Thoracic aorta (tissue), 2 donors: Measurements from ENCODE around the gene LIPA. TPM values are rescaled to one million over a fixed set of nuclear protein-coding genes. Genes with fewer than 3 reads are reported as not detected.

Experiments used
- ATAC-seq: fragments of 150-250 bp; one replicate; pipeline ENCODE4 v1.8.0; 2017; ENCODE audit warnings: low read depth; ENCODE audit not compliant: insufficient number of reproducible peaks, low FRiP score
- DNase-seq: peaks from one replicate; pipeline ENCODE4 v3.0.0-alpha.2; 2020; ENCODE audit warnings: low spot score
- H3K27ac ChIP-seq, 2 donors: fragments of 200-600 bp; sonication (generic); 1 replicate in 1 of 2; 2 replicates in 1 of 2; pipeline ENCODE4 v1.5.1; 2016; ENCODE audit warnings: mild to moderate bottlenecking in 2 of 2, moderate library complexity in 2 of 2
- H3K27me3 ChIP-seq: fragments of 200-600 bp; sonication (generic); replicated peaks from 2 replicates; pipeline ENCODE4 v1.6.0; 2016; ENCODE audit warnings: mild to moderate bottlenecking; ENCODE audit not compliant: insufficient read depth
- H3K36me3 ChIP-seq: fragments of 200-600 bp; sonication (generic); one replicate; pipeline ENCODE4 v1.5.1; 2016
- H3K4me1 ChIP-seq, 2 donors: fragments of 200-600 bp; sonication (generic); 1 replicate in 1 of 2; 2 replicates in 1 of 2; pipeline versions ENCODE4 v1.5.1 to v1.6.0; 2016; ENCODE audit warnings: low read depth in 2 of 2, mild to moderate bottlenecking in 1 of 2; ENCODE audit not compliant: control insufficient read depth in 1 of 2
- H3K4me3 ChIP-seq: fragments of 200-600 bp; sonication (generic); 2 replicates; pipeline ENCODE4 v1.5.1; 2016; ENCODE audit warnings: mild to moderate bottlenecking
- H3K9me3 ChIP-seq: fragments of 200-600 bp; sonication (generic); 2 replicates; pipeline ENCODE4 v1.5.1; 2016
- total RNA-seq, 2 donors: library from RNA; depleted of rRNA; stranded (reverse); fragments of >200 nt; gene quantifications; one replicate each; pipeline versions ENCODE4 v1.1.0 to v1.2.3, GENCODE V29; 2016
- TF ChIP-seq, protein P1 (sequence below): fragments of 200-600 bp; sonication (generic); IDR thresholded peaks from one replicate; pipeline ENCODE4 v1.5.1; 2019; ENCODE audit warnings: antibody characterized with exemption

LIPA gene
- total RNA-seq, 2 donors from 2014 or later, result 39.7 to 44.2 TPM

DNA sequence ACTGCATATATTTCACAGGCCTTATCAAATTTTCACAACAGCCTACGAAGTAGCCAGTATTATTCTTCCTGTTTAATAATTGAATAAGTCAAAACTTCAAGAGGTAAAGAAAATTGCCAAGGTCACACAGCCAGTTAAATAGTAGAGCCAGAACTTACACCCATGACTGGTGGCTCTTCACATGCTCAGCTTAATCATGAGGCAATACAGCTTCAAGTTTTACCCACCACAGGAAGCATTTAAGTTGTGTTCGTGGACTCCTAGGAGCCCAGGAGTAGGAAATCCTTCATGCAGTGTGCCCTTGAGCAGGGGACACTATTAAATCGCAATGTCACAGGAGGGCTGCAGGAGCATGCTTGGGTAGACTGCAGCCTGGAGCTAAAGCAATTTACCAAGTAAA is 11.1 kb downstream of the LIPA start:
- ATAC-seq, result no peak
- Histone ChIP-seq H3K27ac (no peak overlapping the region), H3K27me3 (no peaks in the 10 kb centered on the region), H3K9me3 (no peaks in the 10 kb centered on the region), H3K4me3 (no peak overlapping the region), H3K36me3 (no peaks in the 10 kb centered on the region), H3K4me1 (no peaks in the 10 kb centered on the region)
- DNase-seq, result no peak
- TF ChIP-seq, protein P1, sequence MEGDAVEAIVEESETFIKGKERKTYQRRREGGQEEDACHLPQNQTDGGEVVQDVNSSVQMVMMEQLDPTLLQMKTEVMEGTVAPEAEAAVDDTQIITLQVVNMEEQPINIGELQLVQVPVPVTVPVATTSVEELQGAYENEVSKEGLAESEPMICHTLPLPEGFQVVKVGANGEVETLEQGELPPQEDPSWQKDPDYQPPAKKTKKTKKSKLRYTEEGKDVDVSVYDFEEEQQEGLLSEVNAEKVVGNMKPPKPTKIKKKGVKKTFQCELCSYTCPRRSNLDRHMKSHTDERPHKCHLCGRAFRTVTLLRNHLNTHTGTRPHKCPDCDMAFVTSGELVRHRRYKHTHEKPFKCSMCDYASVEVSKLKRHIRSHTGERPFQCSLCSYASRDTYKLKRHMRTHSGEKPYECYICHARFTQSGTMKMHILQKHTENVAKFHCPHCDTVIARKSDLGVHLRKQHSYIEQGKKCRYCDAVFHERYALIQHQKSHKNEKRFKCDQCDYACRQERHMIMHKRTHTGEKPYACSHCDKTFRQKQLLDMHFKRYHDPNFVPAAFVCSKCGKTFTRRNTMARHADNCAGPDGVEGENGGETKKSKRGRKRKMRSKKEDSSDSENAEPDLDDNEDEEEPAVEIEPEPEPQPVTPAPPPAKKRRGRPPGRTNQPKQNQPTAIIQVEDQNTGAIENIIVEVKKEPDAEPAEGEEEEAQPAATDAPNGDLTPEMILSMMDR, result no peak

DNA sequence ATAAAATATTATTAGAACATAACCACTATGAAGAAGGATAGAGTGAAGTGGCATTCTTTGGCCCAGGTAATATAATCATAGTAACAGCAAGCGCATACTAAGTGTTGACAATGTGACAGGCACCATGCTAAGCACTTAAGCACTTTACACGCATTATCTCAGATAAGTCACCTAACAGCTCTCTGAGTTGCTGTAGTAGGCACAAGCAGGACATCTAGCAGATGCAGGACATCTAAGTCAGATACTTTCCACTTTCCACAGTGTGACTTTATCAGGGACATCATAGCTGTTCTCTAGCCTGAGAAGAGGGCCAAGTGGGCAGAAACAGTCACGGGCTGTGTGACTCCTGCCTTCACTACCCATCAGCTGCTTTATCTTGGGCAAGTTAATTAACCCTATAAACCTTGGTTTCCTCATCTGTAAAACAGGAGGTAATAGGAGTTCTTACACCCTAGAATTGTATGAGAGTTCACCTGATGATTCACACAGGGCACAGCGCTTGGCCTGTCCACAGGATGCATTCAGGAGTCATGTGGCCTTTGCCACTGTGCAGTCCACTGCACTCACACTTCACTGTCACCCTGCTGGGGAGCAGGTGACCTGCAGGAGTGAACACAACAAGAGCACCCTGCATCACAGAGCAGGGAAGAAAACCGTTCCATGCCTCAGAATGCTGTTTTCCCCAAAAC is 12.5 kb downstream of the LIPA start:
- H3K4me1 ChIP-seq, result no peaks in the 10 kb centered on the region
- ATAC-seq, result no peak
- no peaks in the 10 kb centered on the region for H3K27me3 ChIP-seq
- TF ChIP-seq, protein P1, result no peak
- no peaks in the 10 kb centered on the region for H3K36me3 ChIP-seq
- H3K9me3 ChIP-seq, result no peaks in the 10 kb centered on the region
- DNase-seq, result no peak
- H3K27ac ChIP-seq, result no peak overlapping the region
- no peak overlapping the region for H3K4me3 ChIP-seq

DNA sequence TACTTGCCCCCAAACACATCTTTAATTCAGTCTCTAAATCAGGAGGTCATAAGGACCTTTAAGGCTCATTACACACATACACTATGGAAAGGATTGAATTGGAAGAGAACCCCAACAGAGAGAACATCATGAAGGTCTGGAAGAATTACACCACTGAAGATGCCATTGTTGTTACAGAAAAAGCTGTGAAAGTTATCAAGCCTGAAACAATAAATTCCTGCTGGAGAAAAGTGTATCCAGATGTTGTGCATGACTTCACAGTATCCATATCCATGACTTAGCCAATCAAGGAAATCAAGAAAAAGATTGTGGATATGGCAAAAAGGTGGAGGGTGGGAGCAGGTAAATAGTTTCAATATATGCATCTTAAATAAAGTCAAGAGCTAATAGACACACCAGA is 13.7 kb downstream of the LIPA start:
- H3K4me1 ChIP-seq, result no peaks in the 10 kb centered on the region
- TF ChIP-seq, protein P1, result no peak
- no peaks in the 10 kb centered on the region for H3K9me3 ChIP-seq
- DNase-seq (no peak), ATAC-seq (no peak)
- no peak overlapping the region for H3K27ac ChIP-seq
- no peaks in the 10 kb centered on the region for H3K27me3 ChIP-seq
- H3K4me3 ChIP-seq, result no peak overlapping the region
- H3K36me3 ChIP-seq, result no peaks in the 10 kb centered on the region

DNA sequence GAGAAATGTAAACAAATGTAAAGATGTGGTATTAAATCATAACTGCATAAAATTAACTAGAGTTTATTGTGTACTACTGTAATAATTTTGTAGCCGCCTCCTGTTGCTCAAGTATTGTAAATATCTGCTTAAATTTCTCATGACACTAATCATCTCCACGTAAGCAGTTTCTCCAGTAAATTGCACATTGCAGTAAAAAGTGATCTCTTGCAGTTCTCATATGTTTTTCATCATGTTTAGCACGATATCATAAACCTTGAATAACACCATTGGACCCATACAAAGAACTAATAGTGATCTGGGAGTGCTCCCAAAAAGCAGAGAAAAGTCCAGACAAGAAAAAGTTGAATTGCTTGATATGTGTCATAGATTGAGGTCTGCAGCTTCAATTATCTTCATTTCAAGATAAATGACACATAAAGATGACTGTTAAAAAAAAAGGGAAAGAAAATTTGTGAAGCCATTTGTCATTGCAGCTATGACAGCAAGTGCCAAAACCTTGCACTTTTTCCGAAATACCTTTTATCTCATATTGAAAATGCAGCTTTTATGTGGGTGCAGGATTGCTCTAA is 15.3 kb downstream of the LIPA start:
- ATAC-seq, result no peak
- Histone ChIP-seq H3K9me3 (no peaks in the 10 kb centered on the region), H3K27ac (no peak overlapping the region), H3K27me3 (no peaks in the 10 kb centered on the region), H3K4me1 (no peaks in the 10 kb centered on the region), H3K36me3 (no peaks in the 10 kb centered on the region), H3K4me3 (no peak overlapping the region)
- TF ChIP-seq, protein P1, result no peak
- no peak for DNase-seq

DNA sequence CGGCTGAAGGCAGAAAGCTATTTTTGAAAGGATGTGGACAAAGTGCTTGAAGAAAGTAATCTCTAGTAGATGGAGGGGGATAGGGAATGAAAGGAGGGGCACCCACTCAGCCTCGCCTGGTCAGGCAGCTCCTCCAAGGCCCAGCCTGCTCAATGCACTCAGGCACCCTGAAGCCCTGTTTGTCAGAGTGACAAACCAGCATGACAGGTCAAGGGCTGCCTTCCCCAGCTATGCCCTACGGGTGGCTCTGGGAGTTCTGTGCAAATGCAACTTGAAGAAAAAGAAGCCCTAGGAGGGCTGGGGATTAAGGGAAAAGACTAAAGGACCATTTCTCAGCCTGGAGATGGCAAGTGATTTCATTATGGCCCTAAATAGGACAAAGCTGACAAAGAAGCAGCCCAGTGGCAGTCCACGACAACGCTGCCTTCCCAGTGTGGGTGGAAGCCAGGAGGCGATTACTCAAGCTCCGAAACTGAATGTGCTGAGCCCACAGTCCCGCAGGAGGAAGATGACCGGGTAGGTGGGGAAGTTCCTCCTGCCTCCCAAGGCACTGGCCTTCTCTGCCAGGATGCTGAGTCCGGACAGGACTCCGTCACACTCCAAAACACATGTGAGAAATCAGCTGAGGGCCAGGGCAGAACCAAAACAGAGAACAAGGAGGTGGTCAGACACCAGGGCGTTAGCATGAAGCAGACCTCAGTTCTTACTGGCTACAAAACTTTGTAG is 16.3 kb downstream of the LIPA start:
- ATAC-seq, result no peak
- DNase-seq, result no peak
- no peak overlapping the region for H3K4me3 ChIP-seq
- TF ChIP-seq, protein P1, result no peak
- H3K27me3 ChIP-seq, result no peaks in the 10 kb centered on the region
- H3K4me1 ChIP-seq, result no peaks in the 10 kb centered on the region
- no peaks in the 10 kb centered on the region for H3K36me3 ChIP-seq
- H3K9me3 ChIP-seq, result no peaks in the 10 kb centered on the region
- no peak overlapping the region for H3K27ac ChIP-seq
